Common myeloid progenitor, CD34-positive (primary cell): ENCODE results near the gene ABO.
"Not testable (repeated sequence)": the region's sequence is repeated elsewhere in the genome, so short reads cannot be mapped to it uniquely, and the experiment has no call there.

ENCODE experiments used
- CTCF ChIA-PET: fragments of 350-600 bp; sonication (Branson Sonifier 250); formaldehyde crosslinking; loops from one replicate; lab custom pipeline; 2021; ENCODE audit warnings: antibody characterized with exemption; lab: Charles Lee
- POLR2A ChIA-PET: fragments of 350-600 bp; sonication (Branson Sonifier 250); formaldehyde crosslinking; loops from one replicate; lab custom pipeline; 2021; ENCODE audit warnings: antibody characterized with exemption; lab: Charles Lee
- DNase-seq, 3 donors: peaks; one replicate each; pipeline versions ENCODE4 v3.0.0 to v3.0.0-alpha.2; 2013
- H3K27ac ChIP-seq, 2 experiments: 1 replicate in 1 of 2; 2 replicates in 1 of 2; pipeline ENCODE4 v1.7.0; 2013; ENCODE audit warnings: inconsistent platforms in 2 of 2, low read length in 2 of 2, mild to moderate bottlenecking in 2 of 2, low read depth in 1 of 2, moderate library complexity in 1 of 2; ENCODE audit not compliant: severe bottlenecking in 2 of 2, insufficient read depth in 1 of 2, poor library complexity in 1 of 2
- H3K27me3 ChIP-seq, 5 experiments: replicated peaks in 2 of 5; 1 replicate in 3 of 5; 2 replicates in 2 of 5; pipeline versions ENCODE4 v1.6.1 to v1.7.0; 2013; ENCODE audit warnings: low read length in 4 of 5, mild to moderate bottlenecking in 2 of 5, moderate library complexity in 2 of 5, inconsistent platforms in 1 of 5; ENCODE audit not compliant: insufficient read depth in 5 of 5, control insufficient read depth in 4 of 5
- H3K36me3 ChIP-seq, 4 experiments: 1 replicate in 2 of 4; 2 replicates in 2 of 4; pipeline versions ENCODE4 v1.6.1 to v1.7.0; 2013; ENCODE audit warnings: low read length in 3 of 4, control low read depth in 1 of 4, mild to moderate bottlenecking in 1 of 4; ENCODE audit not compliant: control insufficient read depth in 4 of 4, insufficient read depth in 4 of 4
- H3K4me1 ChIP-seq, 4 experiments: 1 replicate in 3 of 4; 2 replicates in 1 of 4; pipeline versions ENCODE4 v1.6.1 to v1.7.1; 2013; ENCODE audit warnings: low read length in 3 of 4, mild to moderate bottlenecking in 3 of 4, control low read depth in 1 of 4, inconsistent platforms in 1 of 4, moderate library complexity in 1 of 4; ENCODE audit not compliant: control insufficient read depth in 4 of 4, insufficient read depth in 4 of 4; ENCODE audit errors: control extremely low read depth in 1 of 4
- H3K4me3 ChIP-seq, 7 experiments: 1 replicate in 4 of 7; 2 replicates in 3 of 7; pipeline versions ENCODE4 v1.5.1 to v1.7.0; 2013; ENCODE audit warnings: mild to moderate bottlenecking in 7 of 7, low read length in 6 of 7, moderate library complexity in 6 of 7, inconsistent platforms in 2 of 7, low read depth in 2 of 7, control low read depth in 1 of 7; ENCODE audit not compliant: insufficient read depth in 4 of 7, control insufficient read depth in 1 of 7; ENCODE audit errors: extremely low read depth in 1 of 7
- H3K9me3 ChIP-seq, 5 experiments: 1 replicate in 4 of 5; 2 replicates in 1 of 5; pipeline versions ENCODE4 v1.6.1 to v1.7.1; 2013; ENCODE audit warnings: low read length in 4 of 5, mild to moderate bottlenecking in 2 of 5, inconsistent platforms in 1 of 5, low read depth in 1 of 5, moderate library complexity in 1 of 5; ENCODE audit not compliant: control insufficient read depth in 4 of 5, insufficient read depth in 2 of 5; ENCODE audit errors: control extremely low read depth in 1 of 5
- WGBS: methylation state at CpG from one replicate; pipeline ENCODE4 v1.1.5; 2013; ENCODE audit not compliant: insufficient coverage; 5-methylcytosine and 5-hydroxymethylcytosine counted together

ABO gene

DNA sequence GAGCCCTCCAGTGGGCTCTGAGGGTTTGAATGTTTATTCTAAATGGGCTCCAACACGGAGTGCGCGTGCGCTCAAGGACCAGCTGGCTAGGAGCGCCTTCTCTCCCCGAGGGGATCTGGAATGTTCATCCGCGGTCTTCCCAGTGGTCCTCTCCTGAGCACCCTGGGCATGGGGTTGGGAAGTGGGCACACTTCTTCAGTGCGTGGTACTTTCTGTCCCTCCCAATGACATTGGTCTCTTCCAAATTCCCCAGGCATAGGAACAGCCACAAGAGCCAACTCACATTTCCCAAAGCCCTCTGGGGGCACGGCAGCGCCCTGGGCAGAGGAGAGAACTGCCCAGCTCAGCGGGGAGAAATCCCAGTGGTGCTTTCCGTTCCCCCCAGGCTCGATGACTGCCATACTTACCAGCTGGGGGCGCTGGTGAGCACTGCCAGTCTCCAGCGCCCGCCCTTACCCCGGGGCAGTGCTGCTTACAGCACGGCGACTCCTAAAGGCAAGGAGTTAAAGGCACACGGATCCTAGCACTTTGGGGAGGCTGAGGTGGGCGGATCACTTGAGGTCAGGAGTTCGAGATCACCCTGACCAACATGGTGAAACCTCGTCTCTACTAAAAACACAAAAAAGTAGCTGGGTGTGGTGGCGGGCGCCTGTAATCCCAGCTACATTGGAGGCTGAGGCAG is 36.0 kb downstream of the ABO start:
- Histone ChIP-seq H3K36me3 (no peaks in the 10 kb centered on the region), H3K27me3 (no peaks in the 10 kb centered on the region), H3K27ac (peak overlapping the region in 1 of 2 experiments; percentile 70), H3K4me1 (peaks cover 2 to 49% (median 21%) of the 10 kb centered on the region in 4 experiments), H3K9me3 (no peaks in the 10 kb centered on the region), H3K4me3 (peak overlapping the region; percentile 17 to 85 (median 56))
- CTCF ChIA-PET = interaction anchor here (0.6 to 4.2 kb wide), 30 partner anchors 8 to 227 kb away, joined by 3 to 42 read pairs (median 4); partner anchors contain the start of genes SURF1 and SURF2
- POLR2A ChIA-PET = interaction anchor here (0.5 to 0.6 kb wide), 3 partner anchors 66 to 238 kb away, joined by 3 to 4 read pairs (median 3); no protein-coding TSS in a partner anchor
- 9% methylated on average over 22 of the region's 26 CpGs for WGBS
- DNase-seq = peak; percentile 89 to 93 (median 92)

DNA sequence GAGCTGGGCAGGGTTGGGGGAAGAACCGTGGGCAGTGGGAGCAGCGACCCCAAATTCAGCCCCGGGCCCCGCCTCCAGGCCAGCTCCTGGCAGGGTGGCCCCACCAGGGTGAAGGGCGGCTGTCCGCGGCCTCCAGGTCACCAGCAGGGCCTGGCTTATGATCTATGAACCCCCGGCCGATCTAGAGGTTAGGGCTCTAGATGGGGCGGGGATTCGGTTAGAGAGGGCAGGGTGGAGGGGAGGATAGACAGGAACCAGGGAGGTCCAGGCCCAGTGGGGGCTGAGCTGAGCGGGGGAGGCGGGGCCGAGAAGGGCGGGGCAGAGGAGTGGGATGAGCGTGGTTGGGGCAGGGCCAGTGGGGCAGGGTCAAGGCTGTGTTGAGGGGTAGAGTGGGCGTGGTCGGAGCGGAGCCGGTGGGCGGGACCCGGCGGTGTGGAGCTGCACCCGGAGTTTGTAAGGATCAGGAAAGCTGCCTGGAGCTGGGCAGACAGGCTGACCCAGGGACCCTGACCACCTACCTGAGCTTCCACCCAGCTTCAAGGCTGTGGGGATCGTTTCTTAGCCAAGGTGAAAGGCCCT is 36.6 kb downstream of the ABO start:
- ChIA-PET POLR2A (interaction anchor here (0.5 to 0.6 kb wide), 4 partner anchors 67 to 237 kb away, joined by 3 to 4 read pairs (median 3); no protein-coding TSS in a partner anchor), CTCF (interaction anchor here (0.6 to 4.2 kb wide), 30 partner anchors 9 to 228 kb away, joined by 3 to 42 read pairs (median 4); partner anchors contain the start of genes SURF1 and SURF2)
- peak overlapping the region in 1 of 2 experiments; percentile 70 for H3K27ac ChIP-seq
- H3K4me3 ChIP-seq = peak overlapping the region; percentile 17 to 85 (median 56)
- no peaks in the 10 kb centered on the region for H3K9me3 ChIP-seq
- peak; percentile 89 to 95 (median 93) for DNase-seq
- H3K27me3 ChIP-seq = no peaks in the 10 kb centered on the region
- WGBS = 16% methylated on average over 25 of the region's 25 CpGs
- no peaks in the 10 kb centered on the region for H3K36me3 ChIP-seq
- H3K4me1 ChIP-seq = peaks cover 2 to 46% (median 21%) of the 10 kb centered on the region in 4 experiments

GRCh38 chr9:133237035-133237731 is 37.8 kb downstream of the ABO start:
- ChIA-PET CTCF (interaction anchor here (0.7 to 4.2 kb wide), 2 partner anchors 20 to 49 kb away, joined by 3 to 42 read pairs; no protein-coding TSS in a partner anchor), POLR2A (no interaction called here)
- peak in 2 of 3 donors; percentile 15 to 36 for DNase-seq
- Histone ChIP-seq H3K9me3 (no peaks in the 10 kb centered on the region), H3K4me3 (no peak overlapping the region), H3K27ac (no peak overlapping the region), H3K4me1 (peaks cover 0 to 34% (median 20%) of the 10 kb centered on the region in 4 experiments), H3K36me3 (no peaks in the 10 kb centered on the region), H3K27me3 (no peaks in the 10 kb centered on the region)
- WGBS = 93% methylated on average over 15 of the region's 17 CpGs

GRCh38 chr9:133236291-133237034 is 38.5 kb downstream of the ABO start:
- H3K4me3 ChIP-seq, CTCF ChIA-PET: not testable (repeated sequence)

DNA sequence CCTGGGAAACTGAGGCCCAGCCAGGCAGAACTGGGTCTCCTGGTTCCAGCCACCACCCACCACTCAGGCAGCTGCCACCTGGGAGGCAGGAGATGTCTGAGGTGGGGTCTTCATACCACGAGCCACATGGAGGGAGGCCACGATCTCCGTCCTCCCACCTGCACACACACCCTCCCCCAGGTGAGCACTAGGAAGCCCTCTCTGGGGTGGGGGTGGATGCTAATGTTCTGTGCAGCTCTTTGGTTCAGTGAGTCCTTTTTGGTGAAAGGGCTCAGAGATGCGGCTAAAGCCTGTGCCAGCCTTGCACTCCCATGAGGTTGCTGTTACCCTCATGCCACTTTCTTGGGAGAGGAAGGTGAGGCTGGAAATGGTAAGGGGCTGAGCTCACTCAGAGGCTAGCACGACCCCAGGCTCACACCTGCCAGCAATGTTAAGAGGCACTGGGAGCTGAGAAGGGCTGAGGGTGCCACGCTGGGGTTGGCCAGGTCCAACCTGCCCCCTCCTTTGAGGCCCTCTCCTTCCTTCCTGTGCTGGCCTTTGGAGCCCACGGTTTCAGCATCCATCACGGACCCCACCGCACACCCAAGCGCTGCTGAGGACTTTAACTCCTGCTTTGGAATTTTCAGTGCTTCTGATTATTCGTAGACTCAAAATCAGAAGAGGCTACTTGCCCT is 39.3 kb downstream of the ABO start:
- no peak for DNase-seq
- peaks cover 0 to 23% (median 14%) of the 10 kb centered on the region in 4 experiments for H3K4me1 ChIP-seq
- no CpG with 5 or more reads among the region's 11 CpGs for WGBS
- no peak overlapping the region for H3K27ac ChIP-seq
- no peaks in the 10 kb centered on the region for H3K27me3 ChIP-seq
- H3K36me3 ChIP-seq = no peaks in the 10 kb centered on the region
- POLR2A ChIA-PET = no interaction called here
- CTCF ChIA-PET = no interaction called here
- no peak overlapping the region for H3K4me3 ChIP-seq
- H3K9me3 ChIP-seq = no peaks in the 10 kb centered on the region

More at GRCh38 chr9:133236291-133237034, 38.5 kb downstream of the ABO start:
- H3K27me3 ChIP-seq, DNase-seq, POLR2A ChIA-PET, H3K27ac ChIP-seq, H3K9me3 ChIP-seq, H3K36me3 ChIP-seq: not testable (repeated sequence)
- WGBS = 87% methylated on average over 9 of the region's 19 CpGs
- H3K4me1 ChIP-seq = peaks cover 0 to 27% (median 16%) of the 10 kb centered on the region in 4 experiments

DNA sequence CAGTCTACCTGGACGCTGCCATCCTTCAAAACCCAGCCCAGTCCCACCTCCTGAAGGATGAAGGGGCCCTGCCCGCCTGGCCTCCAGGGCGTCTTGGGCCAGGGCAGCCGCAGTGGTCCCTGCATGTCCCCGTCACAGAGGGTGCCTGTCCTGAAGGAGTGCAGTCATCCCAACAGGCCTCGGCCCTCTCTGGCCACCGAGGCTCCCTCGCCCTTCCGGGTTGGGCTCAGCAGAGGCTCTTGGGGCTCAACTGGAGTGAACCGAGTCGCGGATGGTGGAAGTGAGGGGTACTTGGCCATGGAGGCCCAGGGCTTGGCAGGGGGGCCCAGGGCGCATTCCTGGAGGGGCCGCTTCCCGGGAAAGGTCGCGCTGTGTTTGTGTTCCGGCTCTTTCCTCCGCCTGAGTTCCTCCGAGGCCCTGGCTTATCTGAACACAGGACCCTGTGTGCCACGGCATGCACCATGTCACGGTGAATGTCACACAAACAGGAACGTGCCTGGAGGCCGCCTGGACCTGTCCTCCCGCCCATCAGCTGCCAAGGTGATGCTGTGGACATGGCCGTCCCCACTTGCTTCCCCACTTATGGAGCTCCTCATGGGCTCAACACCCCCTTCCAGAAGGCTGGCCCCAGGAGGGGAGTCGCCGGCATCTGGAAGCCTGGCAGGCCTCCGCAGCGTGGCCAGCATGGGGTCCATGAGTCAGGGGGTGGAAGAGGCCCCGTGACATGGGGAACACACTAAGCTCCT is 40.3 kb downstream of the ABO start:
- ChIA-PET POLR2A (no interaction called here), CTCF (interaction anchor here (0.9 kb wide), 1 partner anchor 13 kb away, joined by 3 read pairs; no protein-coding TSS in a partner anchor)
- Histone ChIP-seq H3K9me3 (no peaks in the 10 kb centered on the region), H3K4me3 (no peak overlapping the region), H3K27me3 (no peaks in the 10 kb centered on the region), H3K36me3 (no peaks in the 10 kb centered on the region), H3K27ac (no peak overlapping the region), H3K4me1 (peaks cover 0 to 22% (median 13%) of the 10 kb centered on the region in 4 experiments)
- 96% methylated on average over 27 of the region's 31 CpGs for WGBS
- no peak for DNase-seq
